RWPE1 (cell line): ENCODE data around the gene CTNNA1.

ENCODE experiments used
- CTCF ChIA-PET: fragments of 350-600 bp; sonication (Branson Sonifier 250); formaldehyde crosslinking; extraction: SDS; loops from one replicate; lab custom pipeline; 2021; lab: Yijun Ruan, JAX
- POLR2A ChIA-PET: fragments of 400-600 bp; formaldehyde crosslinking; extraction: SDS; loops from one replicate; lab custom pipeline; 2020; ENCODE audit warnings: antibody characterized with exemption; ENCODE audit not compliant: low non-redundant PET; lab: Yijun Ruan, JAX
- DNase-seq: peaks from one replicate; pipeline ENCODE4 v3.0.0; 2012; ENCODE audit warnings: low spot score
- H3K27ac ChIP-seq: fragments of 450-650 bp; 2 replicates; pipeline ENCODE4 v1.5.1; 2017
- CTCF ChIP-seq: fragments of 450-650 bp; conservative IDR thresholded peaks from 2 replicates; pipeline ENCODE4 v1.5.1; 2017; ENCODE audit warnings: low read depth, mild to moderate bottlenecking

CTNNA1 gene

GRCh38 chr5:138874241-138874640 lies 121.0 kb downstream of the CTNNA1 start:
- ChIA-PET POLR2A (no interaction called here), CTCF (interaction anchor here (0.8 kb wide), 2 partner anchors 26 to 77 kb away, joined by 4 read pairs; no protein-coding TSS in a partner anchor)
- H3K27ac ChIP-seq: no peak overlapping the region
- TF ChIP-seq CTCF: no peak
- DNase-seq: no peak

- no peak for DNase-seq
- POLR2A ChIA-PET: no interaction called here
These were observed 121.7 kb downstream of the CTNNA1 start, which contains the start of gene LRRTM2 for GRCh38 chr5:138874771-138875551. LRRTM2 (minus strand) TSS chr5:138875335; CDS start chr5:138874911, 424 bp downstream.

GRCh38 chr5:138875552-138875875 lies 122.3 kb downstream of the CTNNA1 start:
- POLR2A ChIA-PET: no interaction called here
- no peak for DNase-seq
- TF ChIP-seq CTCF: no peak
- CTCF ChIA-PET: no interaction called here
- H3K27ac ChIP-seq: no peak overlapping the region

More at GRCh38 chr5:138874771-138875551, 121.7 kb downstream of the CTNNA1 start, which contains the start of gene LRRTM2:
- no peak for TF ChIP-seq CTCF
- CTCF ChIA-PET: interaction anchor here (0.8 kb wide), 1 partner anchor 25 kb away, joined by 4 read pairs; no protein-coding TSS in a partner anchor
- H3K27ac ChIP-seq: no peak within 1 kb of the TSS

- no peak for TF ChIP-seq CTCF
- ChIA-PET POLR2A (no interaction called here), CTCF (no interaction called here)
- no peak for DNase-seq
- H3K27ac ChIP-seq: no peak overlapping the region
These were observed 122.7 kb downstream of the CTNNA1 start for GRCh38 chr5:138875946-138876345.

- H3K27ac ChIP-seq: no peak overlapping the region
These were observed 123.6 kb downstream of the CTNNA1 start for GRCh38 chr5:138876811-138877210.

More at GRCh38 chr5:138876811-138877210, 123.6 kb downstream of the CTNNA1 start:
- POLR2A ChIA-PET: no interaction called here
- CTCF ChIA-PET: no interaction called here
- DNase-seq: no peak
- no peak for TF ChIP-seq CTCF
